A172 (cell line): ENCODE measurements around the gene PRRG4. TPM values are rescaled to one million over a fixed set of nuclear protein-coding genes. Genes with fewer than 3 reads are reported as not detected.
"Not testable (repeated sequence)": the region's sequence is repeated elsewhere in the genome, so short reads cannot be mapped to it uniquely, and the experiment has no call there.

Experiments used
- DNase-seq: peaks from one replicate; pipeline ENCODE4 v3.0.0-alpha.2; 2015; ENCODE audit warnings: low spot score
- total RNA-seq: library from RNA; depleted of rRNA; stranded (reverse); fragments of >200 nt; shearing (Covaris generic); gene quantifications from 2 replicates; pipeline ENCODE4 v1.2.3, GENCODE V29; 2014

The PRRG4 gene
- total RNA-seq, 1 experiment from 2014 or later: 3.1 TPM

- no peak for DNase-seq
Measured at GRCh38 chr11:32885556-32885955, 55.8 kb downstream of the PRRG4 start.

GRCh38 chr11:32886180-32886579 lies 56.5 kb downstream of the PRRG4 start:
- no peak for DNase-seq

- not testable (repeated sequence) for DNase-seq
Measured at GRCh38 chr11:32887707-32888383, 58.1 kb downstream of the PRRG4 start.

DNA sequence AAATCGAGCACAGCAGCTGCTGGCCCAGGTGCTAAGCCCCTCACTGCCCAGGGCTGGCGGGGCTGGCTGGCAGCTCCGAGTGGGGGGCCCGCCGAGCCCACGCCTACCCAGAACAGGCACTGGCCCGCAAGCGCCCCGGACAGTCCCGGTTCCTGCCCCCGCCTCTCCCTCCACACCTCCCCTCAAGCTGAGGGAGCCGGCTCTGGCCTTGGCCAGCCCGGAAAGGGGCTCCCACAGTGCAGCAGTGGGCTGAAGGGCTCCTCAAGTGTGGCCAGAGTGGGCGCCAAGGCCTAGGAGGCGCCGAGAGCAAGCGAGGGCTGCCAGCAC lies 58.6 kb downstream of the PRRG4 start:
- not testable (repeated sequence) for DNase-seq

- no peak for DNase-seq
Measured at GRCh38 chr11:32888805-32889204, 59.1 kb downstream of the PRRG4 start.

- DNase-seq: no peak
Measured at GRCh38 chr11:32890843-32891656, 61.3 kb downstream of the PRRG4 start.

- DNase-seq: peak; percentile 28
Measured at GRCh38 chr11:32891657-32892354, 62.1 kb downstream of the PRRG4 start.

- peak; percentile 34 for DNase-seq
Measured at GRCh38 chr11:32892355-32893092, 62.8 kb downstream of the PRRG4 start, which contains the start of gene QSER1. Gene QSER1 (plus strand): TSS chr11:32892811. CDS start chr11:32893126, 315 bp downstream.

DNA sequence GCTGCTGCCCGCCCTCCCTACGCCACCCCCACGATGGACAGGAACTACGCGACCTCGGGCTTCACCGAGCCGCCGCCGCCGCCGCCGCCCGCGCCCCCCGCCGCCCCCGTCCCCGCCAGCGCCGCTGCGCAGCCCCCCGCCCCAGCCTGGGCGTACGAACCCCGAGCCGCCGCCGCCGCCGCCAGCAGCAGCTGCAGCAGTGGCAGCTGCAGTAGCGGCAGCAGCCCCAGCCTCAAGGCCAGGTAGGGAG lies 63.3 kb downstream of the PRRG4 start:
- no peak for DNase-seq

DNA sequence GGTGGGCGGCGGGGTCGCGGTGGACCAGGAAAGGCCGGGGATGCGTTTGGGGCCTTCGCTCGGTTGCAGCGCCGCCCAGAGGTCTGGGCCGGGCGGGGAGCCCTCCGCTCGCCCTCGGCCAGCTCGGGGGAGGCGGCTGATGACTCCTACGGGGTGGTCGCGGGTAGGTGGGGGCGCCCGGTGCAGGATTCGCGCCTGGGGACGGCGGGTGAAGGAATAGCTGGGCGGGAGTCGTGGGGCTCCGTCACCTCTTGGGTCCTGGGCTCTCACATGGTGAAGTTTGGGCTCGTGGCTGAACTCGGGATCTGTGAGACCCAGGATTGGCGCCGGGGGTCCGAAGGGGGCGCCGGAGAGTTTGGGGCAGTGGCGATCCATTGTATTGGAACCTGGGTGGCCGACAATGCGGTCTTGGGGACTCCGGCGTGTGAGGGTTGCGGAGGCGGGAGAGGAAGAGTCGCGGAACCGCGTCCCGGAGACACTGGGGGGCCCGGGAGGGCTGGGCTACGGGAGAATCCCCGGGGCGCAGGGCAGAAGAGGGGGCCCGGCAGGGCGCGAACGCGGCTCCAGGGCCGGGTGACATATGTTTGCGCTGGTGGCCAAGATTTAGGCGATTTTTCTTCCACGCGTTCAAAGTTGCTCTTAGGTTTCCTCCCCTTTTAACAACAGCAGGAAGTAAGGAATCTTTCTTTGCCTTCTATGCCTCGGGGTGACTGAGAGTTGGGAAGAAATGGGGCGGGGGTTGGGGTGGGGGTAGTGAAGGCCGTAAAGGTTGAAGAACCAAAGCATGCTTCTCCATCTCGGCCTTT lies 63.8 kb downstream of the PRRG4 start:
- no peak for DNase-seq

DNA sequence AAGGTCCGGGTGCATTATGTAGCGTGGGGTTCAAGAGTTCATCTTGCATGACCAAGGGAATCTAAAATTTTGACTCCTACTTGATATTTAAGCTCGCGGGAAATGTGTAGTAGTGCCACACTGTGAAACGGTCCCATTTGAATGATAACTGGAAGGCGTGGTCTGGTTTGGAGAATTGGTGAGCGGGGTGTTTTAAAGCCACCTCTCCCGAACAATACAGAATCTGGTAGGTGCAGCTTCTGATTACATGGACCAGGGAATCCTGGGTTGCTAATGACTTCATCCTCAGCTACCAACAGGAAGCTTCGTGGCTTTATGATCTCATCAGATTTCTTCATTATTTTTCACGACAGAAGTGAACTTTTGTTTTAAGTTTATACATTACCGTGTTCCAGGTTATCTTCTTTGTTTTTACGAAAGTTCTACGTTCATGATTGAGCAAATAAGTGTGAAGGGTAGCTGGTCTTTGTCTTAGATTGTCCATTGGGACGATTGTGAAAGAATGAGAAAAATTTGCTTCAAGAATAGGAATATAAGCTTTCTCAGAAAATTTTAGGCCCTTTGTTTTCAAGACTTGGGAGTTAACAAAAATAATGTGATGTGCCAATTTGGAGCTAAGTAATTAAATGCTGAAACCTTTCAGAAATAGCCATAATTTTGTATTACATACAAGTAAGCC lies 64.6 kb downstream of the PRRG4 start:
- peak; percentile 93 for DNase-seq

DNA sequence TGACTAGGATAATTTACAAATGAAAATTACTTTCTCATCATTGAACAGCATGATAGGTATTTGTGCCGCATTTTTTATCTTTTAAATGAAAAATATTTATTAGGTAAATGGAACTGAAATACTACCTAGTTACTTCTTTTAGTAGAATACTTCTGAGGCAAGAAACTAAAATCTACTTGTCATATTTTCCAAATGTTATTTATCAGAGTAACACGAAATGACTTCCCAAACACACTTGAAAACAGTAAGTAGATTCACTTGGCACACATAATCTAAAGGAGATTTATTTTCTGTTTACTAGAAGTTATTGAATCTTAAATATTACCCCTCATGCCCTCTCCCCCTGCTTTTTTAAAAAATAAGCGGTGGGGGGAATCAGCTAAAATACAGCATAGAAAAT lies 65.2 kb downstream of the PRRG4 start:
- no peak for DNase-seq

- DNase-seq: no peak
Measured at GRCh38 chr11:32895471-32895870, 65.7 kb downstream of the PRRG4 start.

DNA sequence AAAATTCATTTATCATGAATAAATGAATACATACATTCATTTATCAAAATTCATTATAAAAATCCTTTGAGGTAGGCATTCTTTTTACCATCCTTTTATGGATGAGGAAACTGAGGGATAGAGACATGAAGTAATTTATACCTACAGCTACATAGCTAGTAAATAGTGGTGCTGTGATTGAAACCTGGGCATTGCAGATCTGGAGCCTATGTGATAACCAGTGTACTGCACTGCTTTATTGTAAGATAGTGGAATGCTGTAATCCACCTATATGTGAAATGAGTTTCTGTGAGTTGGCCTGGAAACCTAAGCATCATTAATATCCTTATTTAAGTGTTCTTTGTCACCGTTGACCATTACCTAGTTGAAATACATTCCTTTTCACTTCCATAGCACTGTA lies 67.4 kb downstream of the PRRG4 start:
- no peak for DNase-seq

GRCh38 chr11:32899438-32899837 lies 69.7 kb downstream of the PRRG4 start:
- no peak for DNase-seq

- no peak for DNase-seq
Measured at GRCh38 chr11:32902089-32902665, 72.5 kb downstream of the PRRG4 start.

GRCh38 chr11:32905028-32905667 lies 75.4 kb downstream of the PRRG4 start:
- DNase-seq: no peak
